Endothelial cell (in vitro differentiated cells): ENCODE measurements around the gene PRR11. TPM values are rescaled to one million over a fixed set of nuclear protein-coding genes. Genes with fewer than 3 reads are reported as not detected.
"Not testable (repeated sequence)": the region's sequence is repeated elsewhere in the genome, so short reads cannot be mapped to it uniquely, and the experiment has no call there.

Source experiments
- DNase-seq: peaks from one replicate; pipeline ENCODE4 v3.0.0; 2021; ENCODE audit warnings: low spot score
- H3K27ac Mint-ChIP-seq: one replicate; pipeline ENCODE4 v1.8.0; 2021; ENCODE audit warnings: mixed read lengths, inconsistent platforms; ENCODE audit not compliant: unreplicated experiment
- H3K27me3 Mint-ChIP-seq: one replicate; pipeline ENCODE4 v1.8.0; 2021; ENCODE audit warnings: mild to moderate bottlenecking, moderate library complexity, mixed read lengths, inconsistent platforms; ENCODE audit not compliant: unreplicated experiment
- H3K36me3 Mint-ChIP-seq: one replicate; pipeline ENCODE4 v1.8.0; 2021; ENCODE audit warnings: mild to moderate bottlenecking, low read depth, mixed read lengths, inconsistent platforms; ENCODE audit not compliant: unreplicated experiment
- H3K4me1 Mint-ChIP-seq: one replicate; pipeline ENCODE4 v1.8.0; 2021; ENCODE audit warnings: mild to moderate bottlenecking, mixed read lengths, inconsistent platforms; ENCODE audit not compliant: unreplicated experiment
- H3K4me3 Mint-ChIP-seq: one replicate; pipeline ENCODE4 v1.8.0; 2021; ENCODE audit warnings: mild to moderate bottlenecking, mixed read lengths, inconsistent platforms; ENCODE audit not compliant: unreplicated experiment
- H3K9me3 Mint-ChIP-seq: one replicate; pipeline ENCODE4 v1.8.0; 2021; ENCODE audit warnings: mixed read lengths, inconsistent platforms; ENCODE audit not compliant: unreplicated experiment
- CTCF ChIP-seq: fragments of 200-600 bp; sonication (generic); IDR thresholded peaks from one replicate; pipeline ENCODE4 v1.5.0; 2021; ENCODE audit warnings: antibody characterized with exemption; ENCODE audit not compliant: unreplicated experiment
- total RNA-seq: library from RNA; stranded (reverse); fragmentation: NEBNext Ultra II Directional; extraction: Animal tissue kit (Norgen Biotek cat#: 25700); gene quantifications from one replicate; pipeline ENCODE4 v1.2.1, GENCODE V29; 2021; ENCODE audit not compliant: unreplicated experiment

The PRR11 gene
- total RNA-seq, 1 donor from 2014 or later = 16.0 TPM

- no peak for DNase-seq
- H3K9me3 Mint-ChIP-seq = no peaks in the 10 kb centered on the region
- H3K27ac Mint-ChIP-seq = no peak overlapping the region
- TF ChIP-seq CTCF = no peak
- H3K4me3 Mint-ChIP-seq = no peak overlapping the region
- H3K4me1 Mint-ChIP-seq = peaks cover 3% of the 10 kb centered on the region
- H3K27me3 Mint-ChIP-seq = peaks cover 4% of the 10 kb centered on the region
- H3K36me3 Mint-ChIP-seq = peaks cover 16% of the 10 kb centered on the region
Observed at GRCh38 chr17:59124665-59125064, 30.9 kb upstream of the PRR11 start.

GRCh38 chr17:59126809-59127417, 28.6 kb upstream of the PRR11 start:
- H3K4me3 Mint-ChIP-seq = no peak overlapping the region
- TF ChIP-seq CTCF = no peak
- H3K4me1 Mint-ChIP-seq = peaks cover 3% of the 10 kb centered on the region
- H3K9me3 Mint-ChIP-seq = no peaks in the 10 kb centered on the region
- peaks cover 3% of the 10 kb centered on the region for H3K27me3 Mint-ChIP-seq
- no peak for DNase-seq
- no peak overlapping the region for H3K27ac Mint-ChIP-seq
- peaks cover 16% of the 10 kb centered on the region for H3K36me3 Mint-ChIP-seq

GRCh38 chr17:59129814-59130213, 25.7 kb upstream of the PRR11 start:
- H3K27me3 Mint-ChIP-seq = peaks cover 2% of the 10 kb centered on the region
- no peaks in the 10 kb centered on the region for H3K9me3 Mint-ChIP-seq
- H3K4me3 Mint-ChIP-seq = no peak overlapping the region
- H3K27ac Mint-ChIP-seq = no peak overlapping the region
- peaks cover 3% of the 10 kb centered on the region for H3K4me1 Mint-ChIP-seq
- DNase-seq = no peak
- H3K36me3 Mint-ChIP-seq = peaks cover 13% of the 10 kb centered on the region
- TF ChIP-seq CTCF = no peak

DNA sequence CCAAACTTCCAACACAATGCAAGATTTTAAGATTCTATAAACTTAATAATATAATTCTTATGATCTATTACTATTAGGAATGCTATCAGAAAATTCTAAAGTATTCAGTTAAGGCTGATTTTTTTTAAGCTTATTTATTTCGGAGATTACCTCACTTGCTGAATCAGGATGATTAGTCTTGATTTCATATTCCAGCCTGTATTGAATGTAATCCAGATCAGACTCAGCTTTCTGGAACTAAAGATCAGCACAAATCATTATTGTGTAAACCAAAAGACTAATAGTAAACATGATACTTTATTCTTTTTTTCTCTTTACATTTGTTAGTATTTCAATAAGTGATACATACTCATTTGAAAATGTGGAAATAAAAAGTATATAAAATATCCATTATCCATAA, 24.4 kb upstream of the PRR11 start:
- TF ChIP-seq CTCF = no peak
- H3K27me3 Mint-ChIP-seq = peaks cover 2% of the 10 kb centered on the region
- H3K4me3 Mint-ChIP-seq = no peak overlapping the region
- peaks cover 13% of the 10 kb centered on the region for H3K36me3 Mint-ChIP-seq
- no peaks in the 10 kb centered on the region for H3K9me3 Mint-ChIP-seq
- no peak overlapping the region for H3K27ac Mint-ChIP-seq
- H3K4me1 Mint-ChIP-seq = peaks cover 3% of the 10 kb centered on the region
- DNase-seq = no peak

GRCh38 chr17:59138339-59138738, 17.2 kb upstream of the PRR11 start:
- not testable (repeated sequence) for DNase-seq, H3K36me3 Mint-ChIP-seq, H3K27ac Mint-ChIP-seq, H3K4me1 Mint-ChIP-seq, H3K27me3 Mint-ChIP-seq, H3K4me3 Mint-ChIP-seq, H3K9me3 Mint-ChIP-seq

DNA sequence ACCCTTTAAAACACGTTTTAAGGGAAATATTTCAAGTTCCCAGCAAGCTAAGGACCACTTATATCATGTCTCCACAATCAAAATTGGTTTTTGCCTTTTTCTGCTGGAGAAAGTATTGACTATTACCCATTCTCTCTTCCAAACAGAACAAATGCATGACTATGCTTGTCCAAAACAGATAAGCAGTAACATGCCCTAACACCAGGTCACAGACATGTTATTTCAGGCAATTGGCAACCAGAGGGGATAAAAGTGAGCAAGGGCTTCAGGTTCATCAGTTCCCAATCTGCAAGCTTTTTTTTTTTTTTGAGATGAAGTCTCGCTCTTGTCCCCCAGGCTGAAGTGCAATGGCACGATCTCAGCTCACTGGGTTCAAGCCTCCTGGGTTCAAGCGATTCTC, 15.6 kb upstream of the PRR11 start:
- no peak for DNase-seq
- Mint-ChIP-seq H3K4me1 (no peaks in the 10 kb centered on the region), H3K9me3 (no peaks in the 10 kb centered on the region), H3K27me3 (no peaks in the 10 kb centered on the region), H3K27ac (no peak overlapping the region), H3K36me3 (no peaks in the 10 kb centered on the region), H3K4me3 (no peak overlapping the region)
- no peak for TF ChIP-seq CTCF
